GM21825 (cell line): ENCODE measurements around the gene TFAM.

Experiments
- ATAC-seq: cut with Tn5 transposase; IDR thresholded peaks from one replicate; pipeline ENCODE4 v1.9.1; 2021; ENCODE audit warnings: mild to moderate bottlenecking, moderate library complexity; ENCODE audit not compliant: unreplicated experiment

TFAM gene

DNA sequence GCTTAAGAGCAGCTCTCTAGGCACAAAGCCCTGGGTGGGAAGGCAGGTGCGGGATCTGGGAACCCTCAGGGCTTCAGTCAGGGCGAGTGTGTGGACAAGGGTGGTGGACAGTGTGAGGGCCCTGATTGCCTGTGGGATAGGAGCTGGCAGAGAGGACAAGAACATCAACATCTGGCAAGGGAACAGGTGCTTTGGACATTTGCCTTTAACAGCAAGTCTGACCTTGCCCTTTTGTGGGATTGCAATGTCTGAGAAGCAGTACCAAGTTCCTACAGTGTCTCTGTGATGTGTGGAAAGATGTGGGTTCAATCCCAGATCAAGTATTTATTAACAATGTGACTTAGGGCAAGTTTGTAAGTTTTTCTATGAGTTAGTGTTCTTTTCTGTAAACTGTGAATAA, 46.7 kb downstream of the TFAM start:
- no peak for ATAC-seq

DNA sequence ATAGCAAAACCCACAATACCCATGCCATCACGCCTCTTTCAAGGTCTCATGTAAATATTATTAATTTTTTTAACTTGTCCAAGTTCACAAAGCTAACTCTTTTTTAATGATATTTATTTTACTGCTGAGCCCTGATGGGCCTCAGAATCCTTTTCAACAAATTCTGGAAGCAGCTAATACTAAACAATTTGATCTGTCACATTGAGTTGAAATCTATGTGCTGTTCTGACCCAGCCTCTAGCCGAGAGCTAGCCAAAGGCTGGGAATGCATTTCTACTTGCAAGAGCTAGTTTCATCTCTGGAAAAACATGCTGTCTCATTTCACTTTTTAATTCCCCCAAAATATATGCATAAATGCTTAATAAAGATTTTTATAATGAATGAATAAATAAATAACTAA, 47.9 kb downstream of the TFAM start:
- no peak for ATAC-seq

DNA sequence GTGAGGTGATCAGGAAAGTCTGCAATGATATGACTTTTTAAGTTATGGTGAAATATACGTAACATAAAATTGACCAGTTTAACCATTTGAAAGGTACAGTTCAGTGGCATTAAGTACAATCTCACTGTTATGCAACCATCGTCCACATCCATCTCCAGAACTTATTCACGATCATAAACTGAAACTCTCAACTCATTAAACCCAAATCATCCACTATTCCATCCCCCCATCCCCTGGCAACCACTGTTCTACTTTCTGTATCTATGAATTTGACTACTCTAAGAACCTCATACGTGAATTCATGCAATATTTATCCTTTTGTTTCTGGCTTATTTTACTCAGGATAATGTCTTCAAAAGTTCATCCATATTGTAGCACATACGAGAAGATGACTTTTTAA, 48.4 kb downstream of the TFAM start:
- no peak for ATAC-seq

DNA sequence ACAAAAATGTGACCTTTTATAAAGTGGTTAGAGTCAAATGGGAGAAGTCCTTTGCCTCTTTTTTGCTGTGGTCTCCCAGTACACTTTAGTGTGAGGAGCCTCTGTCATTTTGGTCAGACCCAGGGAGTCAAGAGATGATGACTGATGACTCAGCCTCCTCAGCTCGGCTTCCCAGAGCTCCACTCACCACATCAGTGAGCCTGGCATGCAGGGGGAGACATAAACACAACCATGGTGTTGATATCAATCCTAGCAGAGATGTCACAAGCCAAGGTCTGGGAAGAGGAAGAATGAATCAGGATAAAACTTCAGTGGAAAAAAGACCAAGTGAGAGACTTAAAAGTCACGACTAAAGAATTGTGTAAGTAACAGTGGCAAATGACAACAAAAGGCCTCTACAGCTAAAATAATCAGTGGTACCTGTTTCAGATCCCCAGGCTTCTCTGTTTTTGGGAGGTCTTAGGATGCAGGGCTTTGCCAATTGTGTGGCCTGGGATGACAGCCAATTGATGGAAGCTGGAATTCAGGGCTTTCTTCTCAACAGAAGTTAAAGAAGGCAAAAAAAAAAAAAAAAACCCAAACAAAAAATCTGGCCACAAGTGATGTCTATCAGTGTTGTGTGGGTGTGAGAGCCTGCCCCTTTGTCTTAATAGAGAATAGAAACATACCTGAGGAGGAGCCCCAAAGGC, 50.2 kb downstream of the TFAM start:
- no peak for ATAC-seq

DNA sequence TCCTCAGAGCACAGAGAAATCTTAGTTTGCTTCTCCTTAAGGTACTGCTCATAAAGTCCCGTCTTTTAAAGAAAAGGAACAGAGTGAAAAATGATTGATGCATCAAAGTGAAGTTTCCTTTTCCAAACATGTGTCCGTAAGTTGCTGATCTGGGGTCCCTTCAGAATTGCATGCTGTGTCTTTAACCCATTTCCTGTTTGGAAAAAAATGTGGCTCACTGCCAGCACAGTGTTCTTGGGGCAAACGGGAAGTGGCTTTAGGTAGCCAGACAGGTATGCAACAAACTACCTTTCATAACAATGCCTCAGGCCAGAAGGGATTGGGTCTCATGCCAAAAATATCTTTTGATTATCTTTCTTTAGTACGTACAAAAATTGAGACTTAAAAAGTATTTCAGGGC, 50.9 kb downstream of the TFAM start:
- no peak for ATAC-seq

DNA sequence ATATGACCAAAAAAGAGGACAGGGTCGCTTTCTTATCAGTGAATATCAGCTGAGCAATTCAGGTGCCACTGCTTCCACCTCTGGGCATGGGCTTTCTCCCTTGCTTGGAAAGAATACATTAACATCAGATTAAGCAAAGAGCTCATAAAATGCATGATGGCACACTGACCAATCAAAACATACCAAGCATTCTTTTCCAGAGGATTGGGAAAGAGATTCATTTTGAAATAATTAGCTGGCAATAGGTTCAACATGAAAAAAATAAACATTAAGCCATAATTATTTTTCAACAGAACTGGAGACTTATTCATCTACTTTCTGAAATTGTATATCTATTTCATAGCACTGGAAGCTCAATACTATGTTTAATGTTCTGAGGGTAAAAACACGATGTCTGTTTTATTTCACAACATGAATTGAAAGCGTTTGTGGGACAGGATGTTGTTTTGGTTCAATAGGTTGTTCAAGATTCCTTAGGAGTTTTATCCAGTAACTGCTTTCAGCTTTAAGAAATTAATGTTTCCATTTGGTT, 53.2 kb downstream of the TFAM start:
- no peak for ATAC-seq

DNA sequence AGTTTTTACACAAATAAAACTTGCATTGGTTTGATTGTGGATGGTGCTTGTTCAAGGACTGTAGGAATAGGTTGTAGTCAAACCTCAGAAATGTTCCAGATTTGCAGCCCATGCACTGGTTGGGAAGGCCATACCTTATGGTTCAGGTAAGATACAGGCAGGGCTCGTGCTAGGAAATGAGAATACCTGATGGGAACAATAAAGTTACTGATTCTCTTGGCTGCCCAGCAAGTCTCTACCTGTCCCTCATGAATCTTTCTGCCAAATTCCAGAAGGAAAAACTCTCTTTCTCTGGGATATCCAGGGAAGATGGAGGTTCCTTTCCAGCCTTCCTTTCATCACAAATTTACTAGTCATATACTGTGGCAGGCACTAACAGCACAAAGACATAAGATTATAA, 53.8 kb downstream of the TFAM start:
- ATAC-seq = no peak

DNA sequence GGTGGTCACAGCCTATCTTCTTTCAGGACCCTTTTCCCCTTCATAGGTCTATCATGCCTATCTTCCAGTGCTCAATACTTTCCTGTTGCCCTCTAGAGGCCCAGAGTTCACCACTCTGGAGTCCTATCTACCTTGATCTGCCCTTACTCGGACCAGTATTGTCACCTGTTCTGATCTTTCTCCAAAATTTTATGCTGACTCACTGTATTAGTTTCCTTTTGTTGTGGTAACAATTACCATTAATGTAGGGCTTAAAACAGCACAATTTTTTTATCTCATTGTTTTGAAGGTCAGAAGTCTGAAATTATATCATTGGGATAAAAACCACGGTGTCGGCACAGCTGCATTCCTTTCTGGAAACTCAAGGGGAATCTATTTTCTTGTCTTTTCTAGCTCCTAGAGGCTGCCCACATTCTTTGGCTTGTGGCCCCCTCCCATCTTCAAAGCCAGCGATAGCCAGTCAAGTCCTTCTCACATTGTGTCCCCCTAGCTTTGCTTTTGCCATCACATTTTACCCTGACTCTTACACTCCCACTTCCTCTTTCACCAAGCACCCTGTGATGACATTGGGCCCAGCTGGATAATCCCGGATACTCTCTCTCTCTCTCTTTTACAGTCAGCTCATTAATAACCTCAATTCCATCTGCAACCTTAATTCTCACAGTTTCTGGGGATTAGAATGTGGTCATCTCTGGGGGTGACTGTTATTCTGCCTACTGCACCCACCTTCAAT, 54.6 kb downstream of the TFAM start:
- no peak for ATAC-seq

DNA sequence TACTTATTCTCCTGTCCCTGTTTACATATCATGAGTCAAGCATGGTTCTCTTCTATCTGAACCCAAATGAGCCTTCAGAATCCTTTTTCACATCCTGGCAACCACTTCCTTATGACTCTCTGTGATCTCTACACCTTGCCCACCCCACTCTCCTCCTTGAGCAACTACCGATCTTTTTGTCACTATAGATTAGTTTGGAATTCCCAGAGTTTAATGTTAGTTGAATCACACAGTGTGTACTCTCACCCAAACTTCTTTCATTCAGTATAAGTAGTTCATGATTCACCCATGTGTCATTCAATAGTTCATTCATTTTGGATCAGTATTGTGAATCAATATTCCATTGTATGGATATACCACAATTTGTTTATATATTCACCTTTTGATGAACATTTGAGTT, 55.3 kb downstream of the TFAM start:
- no peak for ATAC-seq

DNA sequence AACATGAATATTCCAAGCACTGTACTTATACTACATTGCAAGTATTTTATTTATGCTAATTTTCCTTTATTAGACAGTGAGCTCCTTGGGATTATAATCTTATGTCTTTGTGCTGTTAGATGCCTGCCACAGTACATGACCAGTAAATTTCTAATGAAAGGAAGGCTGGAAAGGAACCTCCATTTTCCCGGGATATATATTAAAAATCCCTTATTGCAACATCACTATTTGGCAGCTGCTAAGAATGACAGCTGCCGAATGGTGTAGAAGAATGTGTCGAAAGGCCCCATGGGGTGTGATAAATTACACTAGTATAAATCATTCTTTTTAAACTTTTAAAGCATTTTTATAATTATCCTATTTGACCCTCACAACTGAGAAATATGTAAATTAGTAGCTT, 59.1 kb downstream of the TFAM start:
- no peak for ATAC-seq

DNA sequence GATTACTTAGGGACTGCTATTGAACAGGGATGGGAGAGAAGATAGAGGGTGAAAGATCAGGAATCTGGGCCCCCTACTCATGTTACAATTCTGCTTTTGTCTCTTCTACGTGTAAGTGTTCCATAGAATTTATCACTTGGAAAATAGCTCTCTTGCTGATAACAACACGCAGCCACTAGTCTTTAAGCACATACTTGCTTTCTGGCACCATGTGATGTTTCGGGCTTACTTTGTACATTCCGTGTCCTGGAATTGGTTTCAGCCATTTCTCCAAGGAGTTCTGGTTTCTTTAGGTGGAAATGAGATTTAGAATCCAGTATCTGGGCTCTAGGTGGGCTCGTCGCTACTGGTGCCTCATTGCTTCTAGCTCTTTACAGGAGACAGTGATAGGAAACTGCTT, 59.7 kb downstream of the TFAM start:
- no peak for ATAC-seq

DNA sequence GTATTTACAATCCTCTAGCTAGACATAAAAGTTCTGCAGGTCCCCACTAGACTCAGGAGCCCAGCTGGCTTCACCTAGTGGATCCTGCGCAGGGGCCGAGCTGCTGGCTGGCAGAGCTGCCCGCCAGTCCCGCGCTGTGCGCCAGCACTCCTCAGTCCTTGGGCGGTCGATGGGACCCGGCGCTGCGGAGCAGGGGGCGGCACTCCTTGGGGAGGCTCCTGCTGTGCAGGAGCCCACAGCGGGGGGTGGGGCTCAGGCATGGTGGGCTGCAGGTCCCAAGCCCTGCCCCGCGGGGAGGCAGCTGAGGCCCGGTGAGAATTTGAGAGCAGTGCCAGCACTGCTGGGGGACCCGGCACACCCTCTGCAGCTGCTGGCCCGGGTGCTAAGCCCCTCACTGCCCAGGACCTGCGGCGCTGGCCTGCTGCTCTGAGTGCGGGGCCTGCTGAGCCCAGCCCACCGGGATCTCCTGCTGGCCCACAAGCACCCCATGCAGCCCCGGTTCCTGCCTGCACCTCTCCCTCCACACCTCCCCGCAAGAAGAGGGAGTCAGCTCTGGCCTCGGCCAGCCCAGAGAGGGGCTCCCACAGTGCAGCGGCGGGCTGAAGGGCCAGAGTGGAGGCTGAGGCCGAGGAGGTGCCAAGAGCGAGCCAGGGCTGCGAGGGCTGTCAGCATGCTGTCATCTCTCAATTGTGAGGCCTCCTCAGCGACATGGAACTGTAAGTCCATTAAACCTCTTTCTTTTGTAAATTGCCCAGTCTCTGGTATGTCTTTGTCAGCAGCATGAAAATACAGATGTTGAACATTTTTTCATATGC, 63.1 kb downstream of the TFAM start:
- no peak for ATAC-seq
